GM19238 (cell line): Measurements from ENCODE around the gene TPRA1.

Experiments
- DNase-seq: peaks from one replicate; pipeline ENCODE4 v3.0.0; 2011; ENCODE audit warnings: low spot score; ENCODE audit not compliant: insufficient read length

TPRA1 gene

GRCh38 chr3:127566833-127567232 is 23.7 kb downstream of the TPRA1 start:
- DNase-seq = no peak

DNA sequence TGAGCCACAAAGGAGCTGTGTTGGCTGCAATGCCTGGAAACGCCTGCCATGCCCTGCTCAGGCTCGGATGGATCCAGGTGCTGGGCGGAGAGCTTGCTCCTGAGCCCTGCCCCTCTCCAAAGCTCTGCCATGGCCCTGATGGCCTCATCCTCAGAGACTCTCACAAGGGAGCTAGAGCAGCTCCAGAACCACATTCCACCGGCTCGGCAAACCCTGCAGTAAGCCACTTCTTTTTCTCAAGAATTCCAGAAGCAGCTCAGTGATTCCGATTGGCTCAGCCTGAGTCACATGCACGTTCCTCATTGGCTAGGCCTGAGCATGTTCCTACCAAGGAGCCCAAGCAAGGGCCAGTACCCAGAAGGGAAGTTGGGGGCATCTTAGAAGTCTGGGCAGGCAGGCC is 24.8 kb downstream of the TPRA1 start:
- DNase-seq = no peak

DNA sequence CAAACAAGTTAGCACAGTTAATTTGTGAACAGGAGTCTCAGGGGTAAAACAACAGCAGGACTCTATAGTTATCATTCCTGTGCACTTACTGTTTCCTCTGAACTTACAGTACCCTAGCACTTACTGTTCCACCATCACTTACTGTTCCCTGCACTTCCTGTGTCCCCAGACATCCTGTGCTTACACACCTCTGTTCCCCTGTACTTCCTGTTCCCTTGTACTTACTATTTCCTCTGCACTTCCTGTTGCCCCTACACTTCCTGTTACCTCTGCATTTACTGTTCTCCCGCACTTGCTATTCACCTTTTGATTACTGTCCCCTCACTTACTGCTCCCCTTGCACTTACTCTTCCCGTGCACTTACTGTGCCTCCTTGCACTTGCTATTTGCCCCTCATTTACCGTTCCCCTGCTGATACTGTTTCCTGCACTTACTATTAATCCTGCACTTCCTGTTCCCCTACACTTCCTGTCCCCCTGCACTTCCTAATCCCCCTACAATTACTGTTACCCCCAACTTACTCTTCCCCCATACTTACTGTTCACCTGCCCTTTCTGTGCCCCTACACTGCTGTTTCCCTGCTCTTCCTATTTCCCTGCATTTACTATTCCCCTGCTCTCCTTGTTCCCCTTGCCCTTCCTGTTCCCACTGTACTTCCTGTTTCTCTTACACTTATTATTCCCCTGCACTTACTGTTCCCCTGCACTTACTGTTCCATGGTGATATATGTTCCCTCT is 30.3 kb downstream of the TPRA1 start:
- DNase-seq = no peak

- DNase-seq = no peak
Observed at GRCh38 chr3:127556565-127556964, 34.0 kb downstream of the TPRA1 start.

GRCh38 chr3:127555108-127555507 is 35.4 kb downstream of the TPRA1 start:
- no peak for DNase-seq

DNA sequence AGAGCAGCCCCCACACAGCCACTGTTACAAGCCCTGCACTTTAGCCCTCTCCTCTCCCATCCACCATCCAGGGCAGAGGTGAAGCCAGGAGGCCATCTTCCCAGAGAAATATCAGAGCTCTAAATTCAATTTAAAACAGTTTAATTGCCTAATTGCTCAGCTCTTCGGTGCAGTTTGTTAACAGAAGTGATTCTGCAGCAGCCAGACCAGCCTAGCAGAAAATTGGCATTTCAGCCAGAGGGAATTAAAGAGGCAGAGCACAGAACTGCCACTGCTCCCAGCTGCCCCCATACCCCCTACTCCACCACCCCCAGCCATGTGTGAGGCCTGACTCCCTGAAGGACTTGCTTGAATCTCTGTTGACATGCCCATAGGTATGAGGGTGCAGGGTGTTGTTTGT is 38.5 kb downstream of the TPRA1 start:
- no peak for DNase-seq

GRCh38 chr3:127551178-127551577 is 39.4 kb downstream of the TPRA1 start:
- DNase-seq = no peak

GRCh38 chr3:127550468-127551157 is 39.9 kb downstream of the TPRA1 start:
- no peak for DNase-seq

DNA sequence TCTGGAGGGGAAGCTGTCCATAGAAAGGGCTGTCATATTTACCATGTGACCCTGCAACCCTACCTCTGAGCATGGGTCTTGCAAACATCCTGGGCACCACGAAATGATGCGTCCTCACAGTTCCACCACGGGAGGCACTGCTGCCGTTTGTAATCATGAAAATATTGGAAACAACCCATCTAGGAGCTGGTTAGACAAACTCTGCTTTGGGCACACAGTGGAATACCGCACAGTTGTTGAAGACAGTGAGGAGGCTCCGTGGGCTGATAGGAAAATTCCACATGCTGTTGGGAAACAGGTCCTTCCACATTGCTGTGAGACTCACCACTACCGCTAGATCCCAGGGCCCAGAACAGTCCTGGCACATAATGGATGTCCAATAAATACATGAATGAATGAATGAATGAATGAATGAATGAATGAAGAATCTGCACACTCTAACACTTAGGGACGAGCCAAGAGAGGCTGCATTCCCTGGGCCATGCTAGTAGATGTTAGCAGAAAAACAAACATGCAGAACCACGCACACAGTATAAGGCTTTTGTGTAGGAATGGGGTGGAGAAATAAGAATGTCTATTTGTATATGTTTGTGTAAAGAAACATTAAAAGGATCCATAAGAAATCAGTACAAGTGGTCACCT is 40.6 kb downstream of the TPRA1 start:
- no peak for DNase-seq

GRCh38 chr3:127547761-127548605 is 42.5 kb downstream of the TPRA1 start:
- peak; percentile 74 for DNase-seq

DNA sequence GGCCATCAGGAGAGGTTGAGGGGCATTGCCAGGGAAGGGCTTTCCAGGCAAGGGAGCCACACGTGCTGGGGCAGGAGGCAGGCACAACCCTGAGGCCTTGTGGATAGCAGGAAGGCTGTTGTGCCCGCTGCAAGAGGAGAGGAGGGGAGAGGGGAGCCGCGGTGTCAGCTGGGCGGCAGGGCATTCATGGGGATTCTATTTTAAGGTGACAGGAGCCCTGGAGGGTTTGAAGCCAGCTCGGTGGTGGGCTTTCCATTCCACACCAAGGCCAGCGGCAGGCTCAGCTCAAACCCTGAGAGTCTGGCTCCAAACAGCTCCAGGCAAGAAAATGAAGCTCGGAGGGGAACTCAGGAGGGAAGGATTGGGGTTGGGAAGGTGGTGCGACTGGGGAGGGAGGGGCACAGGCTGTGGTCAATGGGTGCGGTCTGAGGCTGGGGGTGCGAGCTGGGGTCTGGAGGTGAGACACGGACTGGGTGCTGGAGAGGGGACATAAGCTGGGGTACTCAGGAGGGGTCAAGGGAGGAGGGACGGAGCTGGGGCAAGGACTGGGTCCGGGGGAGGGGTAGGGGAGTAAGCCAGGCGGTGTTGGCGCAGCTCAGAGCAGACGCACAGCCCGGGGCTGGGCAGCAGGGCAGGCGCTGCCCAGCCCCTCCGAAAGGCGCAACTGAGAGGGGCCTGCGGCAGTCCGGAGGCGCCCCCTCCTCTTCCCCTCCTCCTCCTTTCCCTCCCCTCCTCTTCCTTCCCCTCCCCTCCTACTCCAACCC is 43.4 kb downstream of the TPRA1 start:
- no peak for DNase-seq

GRCh38 chr3:127546554-127546953 is 44.0 kb downstream of the TPRA1 start:
- DNase-seq = no peak

DNA sequence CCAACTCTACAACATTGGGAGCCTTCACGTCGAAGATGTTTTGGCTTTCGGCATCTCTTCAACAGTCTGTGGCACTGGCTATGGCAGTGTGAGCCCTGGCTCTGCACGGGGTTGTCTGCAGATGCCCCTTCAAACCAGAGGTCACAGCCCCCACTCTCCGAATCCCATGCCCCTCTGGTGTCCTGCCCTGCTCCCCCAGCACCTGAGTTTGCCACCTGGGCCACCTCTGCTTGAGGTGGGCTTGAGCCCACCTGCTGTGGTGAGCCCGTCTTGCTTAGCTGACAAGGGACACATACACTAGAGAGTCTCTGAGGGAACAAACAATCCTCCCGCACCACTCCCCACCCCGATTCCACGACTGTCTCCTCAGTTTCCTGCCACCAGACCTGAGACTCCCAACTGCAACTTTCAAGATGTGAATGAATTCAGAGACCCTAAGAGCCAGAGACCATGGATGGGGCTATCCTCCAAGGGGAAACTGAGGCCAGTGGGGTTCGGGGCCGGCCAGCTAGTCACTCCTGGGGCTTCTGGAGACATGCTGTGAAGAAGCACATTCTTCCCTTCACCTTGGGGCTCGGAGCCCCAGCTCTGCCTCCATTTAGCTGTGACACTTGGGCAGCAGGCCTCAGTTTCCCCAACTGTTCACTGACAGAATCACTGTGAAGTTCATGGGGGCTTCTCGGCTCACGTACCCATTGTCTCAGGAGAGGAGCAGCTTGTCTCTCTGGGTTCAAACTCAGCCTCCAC is 44.6 kb downstream of the TPRA1 start:
- DNase-seq = no peak

- no peak for DNase-seq
Observed at GRCh38 chr3:127545216-127545615, 45.3 kb downstream of the TPRA1 start.

DNA sequence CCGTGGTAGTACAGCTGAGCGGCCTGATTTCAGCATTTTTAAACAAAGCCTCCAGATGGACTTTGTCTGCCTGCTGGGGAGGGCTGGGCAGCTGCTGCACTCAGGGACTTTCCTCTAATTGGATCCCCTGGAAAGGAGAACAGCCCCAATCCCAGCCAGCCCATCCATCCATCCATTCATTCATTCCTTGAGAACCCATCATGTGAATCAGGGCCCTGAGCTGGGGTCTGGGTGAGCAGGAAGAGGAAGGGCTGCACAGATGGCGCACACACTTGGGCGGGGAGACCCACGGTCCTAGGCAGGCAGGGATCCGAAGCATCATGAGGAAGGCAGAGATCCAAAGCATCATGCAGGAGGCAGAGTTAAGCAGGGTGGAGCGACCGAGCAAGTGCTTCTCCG is 45.7 kb downstream of the TPRA1 start:
- no peak for DNase-seq

- DNase-seq = peak; percentile 82
Observed at GRCh38 chr3:127544192-127544802, 46.2 kb downstream of the TPRA1 start.

DNA sequence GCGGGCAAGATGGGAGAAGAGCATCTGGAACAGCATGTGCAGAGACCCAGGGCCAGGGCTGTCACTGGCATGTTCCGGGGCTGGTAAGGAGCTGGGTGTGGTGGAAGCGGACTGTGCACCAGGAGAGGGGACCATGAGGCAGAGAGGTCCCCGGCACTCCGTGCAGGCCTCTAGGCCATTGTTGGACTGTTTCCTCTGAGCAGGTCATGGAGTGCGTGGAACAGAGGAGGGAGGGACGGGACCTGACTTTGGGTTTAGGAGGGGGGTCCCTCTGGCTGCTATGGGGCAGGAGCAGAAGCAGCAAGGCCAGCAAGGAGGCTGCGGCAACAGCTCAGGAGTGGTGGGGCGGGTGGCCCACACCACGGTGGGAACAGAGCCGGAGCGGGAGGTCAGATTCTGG is 47.1 kb downstream of the TPRA1 start:
- DNase-seq = no peak

DNA sequence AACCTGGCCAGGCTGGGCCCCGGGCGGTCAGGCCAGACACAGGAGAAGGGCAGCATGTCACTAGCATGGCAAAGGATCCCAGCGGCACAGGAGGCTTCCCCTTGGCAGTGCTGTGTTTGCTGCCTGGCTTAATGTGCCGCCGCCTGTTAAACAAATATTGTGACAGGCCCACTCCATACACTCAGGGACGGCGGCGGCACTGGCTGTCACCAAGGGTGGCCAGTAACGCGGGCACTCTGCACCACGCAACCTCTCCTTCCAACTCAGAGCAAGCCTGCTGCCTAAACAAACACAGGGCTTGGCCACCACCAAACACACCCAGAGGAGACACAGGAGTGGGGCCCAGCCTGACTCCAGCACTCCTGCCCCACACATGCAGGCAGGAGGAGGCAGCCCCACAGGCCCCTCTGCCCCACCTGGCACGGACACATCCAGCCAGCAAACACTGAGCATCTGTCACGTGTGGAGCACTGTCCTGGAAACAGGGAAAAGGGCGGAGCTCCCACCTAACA is 48.0 kb downstream of the TPRA1 start:
- no peak for DNase-seq

- no peak for DNase-seq
Observed at GRCh38 chr3:127541320-127541719, 49.2 kb downstream of the TPRA1 start.
